ENCODE measurements around the gene RAD51B. TPM values are rescaled to one million over a fixed set of nuclear protein-coding genes. Genes with fewer than 3 reads are reported as not detected.

Gene RAD51B
- polyA plus RNA-seq, 1 experiment = 6.6 TPM

- H3K27ac ChIP-seq (ENCODE audit: low read depth, low read length) = no peak overlapping the region
Measured at GRCh38 chr14:68359837-68360552, 540.4 kb downstream of the RAD51B start.

GRCh38 chr14:68361231-68361630 is 541.7 kb downstream of the RAD51B start:
- Histone ChIP-seq H3K27me3 (ENCODE audit: control insufficient read depth, insufficient read depth, low read length) (no peaks in the 10 kb centered on the region), H3K9me3 (ENCODE audit: control insufficient read depth, insufficient read depth, low read length) (peaks cover 6% of the 10 kb centered on the region; the same call in 1 of the 2 replicates), H3K27ac (ENCODE audit: low read depth, low read length) (no peak overlapping the region), H3K4me3 (ENCODE audit: low read depth, low read length) (no peak overlapping the region)
- POLR2A ChIA-PET = interaction anchor here (0.6 kb wide), 1 partner anchor 187 kb away, joined by 11 read pairs; no protein-coding TSS in a partner anchor
- TF ChIP-seq CTCF (IDR thresholded peaks at IDR 0.05; ENCODE audit: low read depth, low read length) = no peak
- CTCF ChIA-PET = no interaction called here
- no peak for DNase-seq (ENCODE audit: low read depth, low spot score)

More at GRCh38 chr14:68359837-68360552, 540.4 kb downstream of the RAD51B start:
- ChIA-PET POLR2A (no interaction called here), CTCF (no interaction called here)
- H3K27me3 ChIP-seq (ENCODE audit: control insufficient read depth, insufficient read depth, low read length) = no peaks in the 10 kb centered on the region
- H3K4me3 ChIP-seq (ENCODE audit: low read depth, low read length) = no peak overlapping the region
- no peak for DNase-seq (ENCODE audit: low read depth, low spot score)
- peaks cover 6% of the 10 kb centered on the region; the same call in 1 of the 2 replicates for H3K9me3 ChIP-seq (ENCODE audit: control insufficient read depth, insufficient read depth, low read length)
- no peak for TF ChIP-seq CTCF (IDR thresholded peaks at IDR 0.05; ENCODE audit: low read depth, low read length)

- Histone ChIP-seq H3K9me3 (ENCODE audit: control insufficient read depth, insufficient read depth, low read length) (peaks cover 6% of the 10 kb centered on the region; the same call in 1 of the 2 replicates), H3K27me3 (ENCODE audit: control insufficient read depth, insufficient read depth, low read length) (no peaks in the 10 kb centered on the region), H3K4me3 (ENCODE audit: low read depth, low read length) (no peak overlapping the region), H3K27ac (ENCODE audit: low read depth, low read length) (no peak overlapping the region)
- ChIA-PET CTCF (interaction anchor here (1.2 kb wide), 1 partner anchor 427 kb away, joined by 3 read pairs; no protein-coding TSS in a partner anchor), POLR2A (no interaction called here)
- no peak for DNase-seq (ENCODE audit: low read depth, low spot score)
- TF ChIP-seq CTCF (IDR thresholded peaks at IDR 0.05; ENCODE audit: low read depth, low read length) = no peak
Measured at GRCh38 chr14:68362846-68363245, 543.3 kb downstream of the RAD51B start.

GRCh38 chr14:68363466-68363842 is 543.9 kb downstream of the RAD51B start:
- no peaks in the 10 kb centered on the region for H3K27me3 ChIP-seq (ENCODE audit: control insufficient read depth, insufficient read depth, low read length)
- peaks cover 6% of the 10 kb centered on the region; the same call in 1 of the 2 replicates for H3K9me3 ChIP-seq (ENCODE audit: control insufficient read depth, insufficient read depth, low read length)
- CTCF ChIA-PET = no interaction called here
- DNase-seq (ENCODE audit: low read depth, low spot score) = no peak
- no peak for TF ChIP-seq CTCF (IDR thresholded peaks at IDR 0.05; ENCODE audit: low read depth, low read length)
- no peak overlapping the region for H3K27ac ChIP-seq (ENCODE audit: low read depth, low read length)
- H3K4me3 ChIP-seq (ENCODE audit: low read depth, low read length) = no peak overlapping the region
- POLR2A ChIA-PET = no interaction called here

Data from AG04450 (cell line).